Middle frontal gyrus (tissue), 1 donor: ENCODE data around the gene KIF5A.
A peak's percentile ranks its signal among the peaks of the same experiment; 100 is the strongest.
"Not testable (repeated sequence)": the region's sequence is repeated elsewhere in the genome, so short reads cannot be mapped to it uniquely, and the experiment has no call there.

Experiments
- DNase-seq: peaks from one replicate; pipeline ENCODE4 v3.0.0-alpha.2; 2015; ENCODE audit warnings: low spot score; ENCODE audit errors: extremely low spot score

Gene KIF5A

GRCh38 chr12:57583008-57583831, 33.4 kb downstream of the KIF5A start:
- peak; percentile 64 for DNase-seq

DNA sequence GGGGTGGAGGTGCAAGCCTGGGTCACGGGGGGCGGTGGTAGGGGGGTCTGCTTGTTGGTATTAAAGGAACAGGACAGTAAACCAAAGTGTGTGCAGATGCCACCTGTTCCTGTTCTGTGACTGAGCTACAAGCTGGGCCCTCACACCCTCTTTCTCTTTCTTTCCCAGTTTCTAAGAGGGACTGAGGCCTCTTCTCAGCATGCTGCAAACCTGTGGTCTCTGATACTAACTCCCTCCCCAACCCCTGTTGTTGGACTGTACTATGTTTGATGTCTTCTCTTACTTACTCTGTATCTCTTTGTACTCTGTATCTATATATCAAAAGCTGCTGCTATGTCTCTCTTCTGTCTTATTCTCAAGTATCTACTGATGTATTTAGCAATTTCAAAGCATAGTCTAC, 34.2 kb downstream of the KIF5A start:
- no peak for DNase-seq

DNA sequence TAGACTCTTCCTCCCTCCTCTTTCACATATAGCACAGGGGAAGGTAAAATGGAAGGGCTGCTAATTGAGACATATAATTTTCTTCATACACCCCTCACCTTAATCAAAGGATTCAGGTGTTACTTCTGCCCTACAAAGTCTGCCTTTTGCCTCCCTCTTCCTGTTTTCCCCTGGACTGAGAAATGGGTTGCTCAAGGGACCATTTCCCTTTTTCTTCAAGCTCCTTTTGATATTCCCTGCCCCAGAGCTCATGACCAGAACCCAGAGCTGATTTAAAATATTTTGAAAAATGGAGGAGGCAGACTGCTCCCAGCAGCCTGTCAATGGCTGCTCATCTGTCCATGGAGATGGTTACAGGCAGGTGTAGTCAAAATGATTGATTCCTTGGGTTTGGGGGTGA, 34.8 kb downstream of the KIF5A start:
- DNase-seq: no peak

- DNase-seq: no peak
These were observed 35.3 kb downstream of the KIF5A start for GRCh38 chr12:57585156-57585555.

DNA sequence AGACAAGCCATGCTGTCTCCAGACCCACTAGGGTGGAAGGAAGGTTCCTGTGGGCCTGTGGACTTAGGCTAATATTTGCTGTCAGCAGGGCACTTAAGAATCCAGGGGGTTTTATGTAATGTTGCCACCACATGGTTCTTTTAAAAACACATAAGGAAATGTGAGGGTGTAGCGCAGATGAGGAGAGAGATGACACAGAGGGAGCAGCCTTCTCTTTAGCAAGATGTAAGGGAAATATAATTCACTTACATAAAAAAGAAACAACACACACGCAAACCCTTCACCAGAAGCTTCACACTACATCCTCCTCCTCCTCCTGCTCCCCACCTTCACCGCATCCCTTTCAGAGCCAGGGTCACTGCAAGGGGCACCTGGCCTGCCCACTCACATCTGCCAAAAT, 36.3 kb downstream of the KIF5A start:
- DNase-seq: peak; percentile 31

DNA sequence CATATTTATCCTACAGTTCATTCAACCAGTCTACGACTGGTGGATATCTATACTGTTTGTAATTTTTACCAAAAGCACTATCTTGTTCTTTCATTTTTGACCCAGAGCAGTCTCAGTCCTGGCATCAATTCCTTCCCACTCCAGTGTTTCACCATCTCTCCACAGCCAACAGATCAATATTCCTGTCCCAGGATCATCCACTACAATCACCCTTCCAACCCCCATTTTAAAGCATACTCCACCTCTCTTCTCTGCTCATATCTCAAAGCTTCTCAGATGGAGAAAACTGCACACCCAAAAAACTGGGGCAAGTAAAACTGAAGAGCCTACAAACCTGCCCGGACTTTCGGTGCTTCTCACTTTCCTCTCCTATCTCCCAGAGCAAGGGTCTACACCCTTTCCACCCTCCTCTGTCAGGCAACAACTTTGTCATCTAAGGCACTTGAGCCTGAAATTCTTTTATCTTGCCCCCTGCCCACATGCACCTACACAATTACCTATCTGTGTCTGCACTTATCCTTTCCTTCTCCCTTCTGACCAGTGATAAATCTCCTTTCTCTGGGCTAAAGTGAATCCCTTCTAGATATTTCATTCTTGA, 37.1 kb downstream of the KIF5A start:
- no peak for DNase-seq

DNA sequence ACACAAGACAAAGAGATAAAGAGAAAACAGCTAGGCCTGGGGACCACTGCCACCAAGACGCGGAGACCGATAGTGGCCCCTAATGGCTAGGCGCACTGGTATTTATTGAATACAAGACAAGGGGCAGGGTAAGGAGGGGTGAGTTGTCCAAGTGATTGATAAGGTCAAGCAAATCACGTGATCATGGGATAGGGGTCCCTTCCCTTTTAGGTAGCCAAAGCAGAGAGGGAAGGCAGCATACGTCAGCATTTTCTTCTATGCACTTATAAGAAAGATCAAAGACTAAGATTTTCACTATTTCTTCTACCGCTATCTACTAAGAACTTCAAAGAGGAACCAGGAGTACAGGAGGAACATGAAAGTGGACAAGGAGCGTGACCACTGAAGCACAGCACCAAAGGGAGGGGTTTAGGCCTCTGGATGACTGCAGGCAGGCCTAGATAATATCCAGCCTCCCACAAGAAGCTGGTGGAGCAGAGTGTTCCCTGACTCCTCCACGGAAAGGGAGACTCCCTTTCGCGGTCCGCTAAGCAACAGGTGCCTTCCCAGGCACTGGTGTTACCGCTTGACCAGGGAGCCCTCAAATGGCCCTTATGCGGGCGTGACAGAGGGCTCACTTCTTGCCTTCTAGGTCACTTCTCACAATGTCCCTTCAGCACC, 39.2 kb downstream of the KIF5A start:
- not testable (repeated sequence) for DNase-seq

GRCh38 chr12:57590479-57590863, 40.6 kb downstream of the KIF5A start:
- DNase-seq: no peak

GRCh38 chr12:57590864-57591781, 41.3 kb downstream of the KIF5A start, which contains the start of gene PIP4K2C:
Gene PIP4K2C (plus strand): TSS chr12:57591192. CDS start chr12:57591290, 98 bp downstream.
- DNase-seq: peak; percentile 66

DNA sequence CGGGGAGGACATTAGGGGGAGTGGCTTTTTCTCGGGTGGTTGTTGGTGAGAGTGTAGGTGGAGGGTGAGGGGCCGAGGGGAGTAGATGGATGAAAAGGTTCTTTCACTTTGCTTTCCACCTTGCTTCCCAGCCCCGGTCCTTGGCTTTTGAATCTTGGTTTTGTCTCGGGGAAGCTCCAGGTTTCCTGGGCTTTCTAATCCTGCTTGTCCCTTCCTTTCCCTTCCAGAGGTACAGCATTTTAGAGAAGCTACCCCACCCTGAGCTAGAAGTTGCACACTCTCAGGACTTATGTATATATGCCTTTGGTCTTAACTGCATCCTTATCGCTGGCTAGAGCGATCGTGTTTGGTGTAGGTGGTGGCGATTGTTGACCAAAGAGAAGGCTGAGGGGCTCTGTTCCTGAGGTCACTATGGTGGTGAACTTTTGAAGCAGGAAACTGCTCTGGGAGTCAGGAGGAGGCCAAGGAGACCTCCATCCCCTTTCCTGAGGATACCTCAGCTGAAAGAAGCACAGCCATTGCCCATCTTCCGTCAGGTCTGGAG, 42.0 kb downstream of the KIF5A start:
- DNase-seq: no peak

DNA sequence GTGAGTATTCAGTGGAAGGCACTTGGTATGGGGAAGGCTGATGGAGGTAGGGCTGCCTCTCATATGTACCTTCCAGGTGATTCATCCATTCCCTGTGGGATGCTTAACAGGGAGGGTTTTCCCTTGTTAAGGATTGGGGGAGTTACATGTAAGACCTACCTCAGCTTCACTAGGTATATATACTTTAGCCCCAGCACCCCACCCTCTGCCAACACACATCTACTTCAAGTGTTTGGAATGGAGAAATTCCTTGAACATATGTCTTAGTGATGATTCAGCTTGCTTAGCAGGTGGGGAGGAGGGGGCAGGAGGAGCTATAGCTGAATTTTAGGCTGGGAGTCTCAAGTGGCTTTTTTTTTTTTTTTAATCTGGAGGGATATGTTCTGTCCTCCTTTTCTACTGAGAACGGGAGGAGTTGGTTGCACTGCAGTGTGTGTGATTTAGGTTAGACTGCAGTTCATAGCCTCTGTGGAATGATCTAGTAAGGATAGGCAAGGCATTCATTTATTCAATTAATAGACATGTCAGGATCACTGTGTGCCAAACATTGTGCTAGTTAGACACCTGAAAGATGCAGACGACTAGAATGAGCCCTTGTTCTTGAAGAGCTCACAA, 42.8 kb downstream of the KIF5A start:
- peak; percentile 8 for DNase-seq

DNA sequence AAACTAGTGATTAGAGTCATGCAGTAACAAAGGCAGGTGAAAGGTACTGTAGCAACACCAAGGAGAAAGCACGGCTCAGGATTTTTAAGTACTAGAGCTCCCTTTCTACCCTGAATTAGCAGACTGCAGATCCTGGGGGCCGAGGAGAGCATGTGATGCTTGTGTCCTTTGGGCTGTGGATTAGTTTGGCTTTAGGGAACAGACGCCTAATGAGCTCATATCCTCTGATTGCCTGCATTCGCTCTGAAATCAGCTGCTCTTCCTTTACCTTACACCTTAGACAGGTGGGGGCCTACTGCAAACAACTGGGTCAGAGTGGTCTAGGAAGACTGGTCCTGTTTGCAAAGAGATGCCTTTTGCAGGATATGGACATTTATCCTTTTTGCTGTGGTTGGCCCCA, 43.3 kb downstream of the KIF5A start:
- no peak for DNase-seq

- DNase-seq: no peak
These were observed 50.6 kb downstream of the KIF5A start for GRCh38 chr12:57600395-57600794.

GRCh38 chr12:57602544-57602943, 52.7 kb downstream of the KIF5A start:
- no peak for DNase-seq

GRCh38 chr12:57603324-57603723, 53.5 kb downstream of the KIF5A start:
- DNase-seq: no peak

GRCh38 chr12:57603815-57604453, 54.1 kb downstream of the KIF5A start:
- peak; percentile 50 for DNase-seq

- DNase-seq: peak; percentile 44
These were observed 54.7 kb downstream of the KIF5A start, which contains the start of gene DTX3 for GRCh38 chr12:57604454-57604991. Gene DTX3 (plus strand): TSS chr12:57604824. CDS start chr12:57606518, 1,694 bp downstream.

DNA sequence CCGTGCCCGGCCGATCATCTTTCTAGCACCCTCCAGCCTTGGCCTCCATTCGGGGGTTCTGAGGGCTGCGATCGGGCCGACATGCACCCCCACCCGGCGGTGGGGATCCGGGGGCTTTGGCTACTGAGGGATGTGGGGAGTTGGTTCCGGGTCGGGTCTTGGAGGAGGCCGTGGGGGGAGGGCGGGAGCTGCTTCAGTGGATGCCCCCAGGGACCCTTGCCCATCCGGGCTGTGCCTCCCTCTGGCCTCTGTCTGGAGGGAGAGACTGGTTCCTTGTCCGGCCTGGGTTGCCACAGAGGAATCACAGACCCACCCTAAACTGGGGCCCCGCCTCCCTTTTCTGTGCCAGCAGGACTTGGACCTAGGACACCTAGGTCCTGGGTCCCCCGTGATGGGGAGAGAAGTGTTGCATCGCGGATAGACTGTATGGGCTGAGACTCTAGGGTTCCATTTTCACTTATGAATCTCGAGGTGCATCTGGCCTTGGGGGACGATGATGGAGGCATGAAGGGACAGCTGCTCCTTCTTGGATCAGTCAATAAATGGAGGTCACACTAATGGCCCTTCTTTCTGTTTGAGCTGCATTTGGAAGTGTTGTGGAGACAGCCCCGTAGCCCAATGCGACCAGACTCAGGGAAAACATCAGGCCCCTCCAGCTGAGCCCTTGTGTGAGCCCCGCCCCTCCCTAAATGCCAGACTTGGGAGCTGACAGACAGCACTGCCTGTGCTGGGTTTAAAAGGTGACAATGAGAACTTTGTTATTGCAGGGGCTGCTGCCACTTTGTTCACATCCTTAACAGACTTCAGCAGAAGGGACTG, 55.4 kb downstream of the KIF5A start:
- DNase-seq: no peak

- no peak for DNase-seq
These were observed 56.0 kb downstream of the KIF5A start for GRCh38 chr12:57605811-57606311.
